Liver (tissue), 9 donors: ENCODE measurements around the gene L2HGDH. TPM values are rescaled to one million over a fixed set of nuclear protein-coding genes. Genes with fewer than 3 reads are reported as not detected.

Source experiments
- DNase-seq: peaks from one replicate; pipeline ENCODE4 v3.0.0-alpha.2; 2017; ENCODE audit warnings: low spot score
- H3K27ac ChIP-seq, 2 donors: one replicate each; pipeline ENCODE4 v1.7.0; 2013; ENCODE audit warnings: inconsistent platforms in 2 of 2, low read length in 2 of 2, control low read depth in 1 of 2, low read depth in 1 of 2, mild to moderate bottlenecking in 1 of 2
- H3K27me3 ChIP-seq, 4 donors: one replicate each; pipeline versions ENCODE4 v1.6.1 to v1.7.0; 2013; ENCODE audit warnings: low read length in 3 of 4, inconsistent platforms in 1 of 4, mild to moderate bottlenecking in 1 of 4, moderate library complexity in 1 of 4; ENCODE audit not compliant: control insufficient read depth in 4 of 4, insufficient read depth in 4 of 4
- H3K36me3 ChIP-seq, 4 donors: one replicate each; pipeline versions ENCODE4 v1.6.1 to v1.7.0; 2013; ENCODE audit warnings: low read length in 3 of 4, mild to moderate bottlenecking in 3 of 4, low read depth in 1 of 4, moderate library complexity in 1 of 4; ENCODE audit not compliant: control insufficient read depth in 4 of 4, insufficient read depth in 3 of 4
- H3K4me1 ChIP-seq, 4 donors: one replicate each; pipeline versions ENCODE4 v1.6.1 to v1.7.0; 2013; ENCODE audit warnings: low read length in 3 of 4, mild to moderate bottlenecking in 3 of 4, moderate library complexity in 1 of 4; ENCODE audit not compliant: control insufficient read depth in 4 of 4, insufficient read depth in 4 of 4
- H3K4me3 ChIP-seq, 3 donors: one replicate each; pipeline versions ENCODE4 v1.6.1 to v1.7.0; 2013; ENCODE audit warnings: low read length in 3 of 3, control low read depth in 1 of 3, low read depth in 1 of 3, mild to moderate bottlenecking in 1 of 3
- H3K9ac ChIP-seq, 2 donors: one replicate each; pipeline ENCODE4 v1.7.0; 2013; ENCODE audit warnings: low read length in 2 of 2, mild to moderate bottlenecking in 2 of 2, moderate library complexity in 2 of 2, control low read depth in 1 of 2, low read depth in 1 of 2
- H3K9me3 ChIP-seq, 4 donors: one replicate each; pipeline versions ENCODE4 v1.6.1 to v1.7.0; 2013; ENCODE audit warnings: low read length in 3 of 4; ENCODE audit not compliant: control insufficient read depth in 4 of 4
- EGR1 ChIP-seq, 2 donors: IDR thresholded peaks; 2 replicates each; pipeline ENCODE4 v1.6.1; 2016 to 2018; ENCODE audit warnings: antibody characterized with exemption in 2 of 2, low read depth in 2 of 2
- FOXA1 ChIP-seq: IDR thresholded peaks from 2 replicates; pipeline ENCODE4 v1.6.1; 2016; ENCODE audit warnings: antibody characterized with exemption
- FOXA2 ChIP-seq: IDR thresholded peaks from 2 replicates; pipeline ENCODE4 v1.6.1; 2016; ENCODE audit warnings: antibody characterized with exemption
- GABPA ChIP-seq, 2 donors: IDR thresholded peaks in 1 of 2; conservative IDR thresholded peaks in 1 of 2; 2 replicates each; pipeline ENCODE4 v1.6.1; 2016; ENCODE audit warnings: antibody characterized with exemption in 2 of 2, mild to moderate bottlenecking in 1 of 2, moderate library complexity in 1 of 2
- HNF4A ChIP-seq, 2 donors: conservative IDR thresholded peaks; 2 replicates each; pipeline ENCODE4 v1.6.1; 2016; ENCODE audit warnings: antibody characterized with exemption in 2 of 2, mild to moderate bottlenecking in 2 of 2
- HNF4G ChIP-seq: IDR thresholded peaks from 2 replicates; pipeline ENCODE4 v1.6.1; 2016; ENCODE audit warnings: antibody characterized with exemption
- JUND ChIP-seq, 2 donors: IDR thresholded peaks; 2 replicates each; pipeline ENCODE4 v1.6.1; 2016; ENCODE audit warnings: antibody characterized with exemption in 2 of 2
- NR2F2 ChIP-seq: IDR thresholded peaks from 2 replicates; pipeline ENCODE4 v1.6.1; 2016; ENCODE audit warnings: antibody characterized with exemption
- RAD21 ChIP-seq, 2 donors: IDR thresholded peaks; 2 replicates each; pipeline ENCODE4 v1.6.1; 2016; ENCODE audit warnings: antibody characterized with exemption in 2 of 2, mild to moderate bottlenecking in 2 of 2
- RXRA ChIP-seq, 2 donors: IDR thresholded peaks; 2 replicates each; pipeline ENCODE4 v1.6.1; 2017 to 2018; ENCODE audit warnings: antibody characterized with exemption in 2 of 2, mild to moderate bottlenecking in 1 of 2
- SP1 ChIP-seq: IDR thresholded peaks from 2 replicates; pipeline ENCODE4 v1.6.1; 2018; ENCODE audit warnings: antibody characterized with exemption, mild to moderate bottlenecking
- TAF1 ChIP-seq: conservative IDR thresholded peaks from 2 replicates; pipeline ENCODE4 v1.6.1; 2016; ENCODE audit warnings: antibody characterized with exemption, mild to moderate bottlenecking
- YY1 ChIP-seq: IDR thresholded peaks from 2 replicates; pipeline ENCODE4 v1.6.1; 2016; ENCODE audit warnings: antibody characterized with exemption, mild to moderate bottlenecking
- WGBS: extraction: QIAGEN DNeasy Blood & Tissue Kit; methylation state at CpG from one replicate; pipeline ENCODE4 v1.1.7; 2013; 5-methylcytosine and 5-hydroxymethylcytosine counted together
- polyA plus RNA-seq, 2 donors: library from polyadenylated mRNA; stranded (reverse) in 1 of 2; unstranded in 1 of 2; fragments of 200-250 nt in 1 of 2; fragments of >200 nt in 1 of 2; fragmentation: Nextera tagmentation in 1 of 2; extraction: Ambion mirVana in 1 of 2; gene quantifications; one replicate each; pipeline versions ENCODE4 v1.2.1 to v1.2.3, GENCODE V29; 2013 to 2015
- total RNA-seq, 2 donors: library from RNA; depleted of rRNA; stranded (reverse); fragments of >200 nt; gene quantifications; one replicate each; pipeline ENCODE4 v1.2.3, GENCODE V29; 2014
- TF ChIP-seq, protein P1 (sequence below): IDR thresholded peaks from 2 replicates; pipeline ENCODE4 v1.6.1; 2016; ENCODE audit warnings: antibody characterized with exemption
- TF ChIP-seq, protein P2 (sequence below): IDR thresholded peaks from 2 replicates; pipeline ENCODE4 v1.6.1; 2016; ENCODE audit warnings: antibody characterized with exemption, mild to moderate bottlenecking
- TF ChIP-seq, protein P3 (sequence below): IDR thresholded peaks from 2 replicates; pipeline ENCODE4 v1.6.1; 2016; ENCODE audit warnings: antibody characterized with exemption
- TF ChIP-seq, protein P4 (sequence below): IDR thresholded peaks from 2 replicates; pipeline ENCODE4 v1.6.1; 2016; ENCODE audit warnings: antibody characterized with exemption
- TF ChIP-seq, protein P5 (sequence below): fragments of 150-350 bp; IDR thresholded peaks from 2 replicates; pipeline ENCODE4 v1.5.1; 2017; ENCODE audit warnings: improper control_type of control experiment, low read depth, low read length; ENCODE audit not compliant: missing input control
- donor health status: healthy.
- donor health status: healthy.
- donor health status: healthy.
- donor health status: healthy.
- donor health status: healthy.

L2HGDH gene
- total and polyA plus RNA-seq, 4 donors = 3.8 to 9.0 (median 5.4) TPM

DNA sequence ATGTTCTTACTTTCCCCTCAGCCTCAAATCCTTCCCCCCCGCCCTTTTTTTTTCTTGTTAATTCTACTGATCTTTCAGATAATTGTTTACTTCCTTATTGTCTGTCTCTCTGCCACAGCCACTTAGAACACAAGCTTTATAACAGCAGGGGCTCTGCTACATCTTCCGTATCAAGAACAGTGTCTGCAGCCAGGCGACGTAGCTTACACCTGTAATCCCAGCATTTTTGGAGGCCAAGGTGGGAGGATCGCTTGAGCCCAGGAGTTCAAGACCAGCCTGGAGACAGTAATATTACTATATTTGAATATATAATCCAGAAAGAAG, 86.1 kb downstream of the L2HGDH start:
- H3K27me3 ChIP-seq = no peaks in the 10 kb centered on the region
- no peak for DNase-seq
- no peak overlapping the region for H3K4me3 ChIP-seq
- peaks cover 9 to 27% (median 21%) of the 10 kb centered on the region in 4 donors for H3K4me1 ChIP-seq
- peak overlapping the region; percentile 39 for H3K27ac ChIP-seq
- no peak overlapping the region for H3K9ac ChIP-seq
- 75% methylated on average over 5 of the region's 5 CpGs for WGBS
- no peaks in the 10 kb centered on the region for H3K36me3 ChIP-seq
- H3K9me3 ChIP-seq = no peaks in the 10 kb centered on the region
- TF ChIP-seq, protein P1, sequence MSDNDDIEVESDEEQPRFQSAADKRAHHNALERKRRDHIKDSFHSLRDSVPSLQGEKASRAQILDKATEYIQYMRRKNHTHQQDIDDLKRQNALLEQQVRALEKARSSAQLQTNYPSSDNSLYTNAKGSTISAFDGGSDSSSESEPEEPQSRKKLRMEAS = no peak

DNA sequence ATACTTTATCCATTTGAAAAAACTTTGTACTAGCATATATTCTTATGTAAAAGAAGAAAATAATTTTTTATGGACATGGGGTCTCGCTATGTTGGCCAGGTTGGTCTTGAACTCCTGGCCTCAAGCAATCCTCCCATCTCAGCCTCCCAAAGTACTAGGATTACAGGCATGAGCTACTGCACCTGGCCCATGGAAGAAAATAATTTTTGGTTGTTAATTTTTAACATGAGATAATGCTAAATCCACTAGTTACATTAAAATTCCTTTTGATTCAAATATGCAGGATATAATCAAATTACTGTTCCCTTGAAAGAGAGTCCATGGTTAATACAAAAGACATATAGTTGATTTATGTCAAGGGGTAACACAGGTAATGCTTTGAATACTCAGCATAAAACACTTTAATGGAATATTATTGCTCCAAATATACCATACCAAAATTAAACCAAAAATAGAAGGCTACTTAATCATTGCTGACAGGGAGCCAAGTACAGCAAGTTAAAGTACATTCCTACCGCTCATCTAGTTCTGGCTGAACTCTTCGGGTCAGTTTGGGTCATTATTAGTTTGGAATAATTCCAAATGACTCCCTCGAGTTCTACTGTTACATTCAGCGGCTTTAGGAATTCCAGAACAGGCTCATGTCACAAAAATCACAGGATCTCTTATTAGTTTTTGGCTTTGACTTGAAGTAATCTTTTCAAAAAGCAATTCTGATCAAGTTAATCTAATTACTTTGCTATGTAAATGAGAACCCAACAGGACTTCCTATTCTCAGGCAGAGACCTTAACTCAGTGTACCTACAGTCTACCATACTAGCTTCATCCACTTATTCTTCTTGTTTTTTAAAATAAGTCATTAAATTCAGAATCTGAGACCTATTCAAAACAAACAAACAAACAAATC, 86.7 kb downstream of the L2HGDH start:
- no peak overlapping the region for H3K9ac ChIP-seq
- 29% methylated on average over 5 of the region's 5 CpGs for WGBS

More for the DNA sequence above, 86.7 kb downstream of the L2HGDH start:
- Histone ChIP-seq H3K27ac (peak overlapping the region; percentile 39), H3K9me3 (no peaks in the 10 kb centered on the region), H3K36me3 (no peaks in the 10 kb centered on the region), H3K27me3 (no peaks in the 10 kb centered on the region), H3K4me1 (peaks cover 9 to 26% (median 20%) of the 10 kb centered on the region in 4 donors), H3K4me3 (no peak overlapping the region)
- TF ChIP-seq SP1 = peak; percentile 60
- peak; percentile 89 for TF ChIP-seq NR2F2
- no peak for TF ChIP-seq TAF1
- peak; percentile 84 to 92 for TF ChIP-seq RXRA (IDR thresholded peaks at IDR 0.05)
- TF ChIP-seq, protein P2, sequence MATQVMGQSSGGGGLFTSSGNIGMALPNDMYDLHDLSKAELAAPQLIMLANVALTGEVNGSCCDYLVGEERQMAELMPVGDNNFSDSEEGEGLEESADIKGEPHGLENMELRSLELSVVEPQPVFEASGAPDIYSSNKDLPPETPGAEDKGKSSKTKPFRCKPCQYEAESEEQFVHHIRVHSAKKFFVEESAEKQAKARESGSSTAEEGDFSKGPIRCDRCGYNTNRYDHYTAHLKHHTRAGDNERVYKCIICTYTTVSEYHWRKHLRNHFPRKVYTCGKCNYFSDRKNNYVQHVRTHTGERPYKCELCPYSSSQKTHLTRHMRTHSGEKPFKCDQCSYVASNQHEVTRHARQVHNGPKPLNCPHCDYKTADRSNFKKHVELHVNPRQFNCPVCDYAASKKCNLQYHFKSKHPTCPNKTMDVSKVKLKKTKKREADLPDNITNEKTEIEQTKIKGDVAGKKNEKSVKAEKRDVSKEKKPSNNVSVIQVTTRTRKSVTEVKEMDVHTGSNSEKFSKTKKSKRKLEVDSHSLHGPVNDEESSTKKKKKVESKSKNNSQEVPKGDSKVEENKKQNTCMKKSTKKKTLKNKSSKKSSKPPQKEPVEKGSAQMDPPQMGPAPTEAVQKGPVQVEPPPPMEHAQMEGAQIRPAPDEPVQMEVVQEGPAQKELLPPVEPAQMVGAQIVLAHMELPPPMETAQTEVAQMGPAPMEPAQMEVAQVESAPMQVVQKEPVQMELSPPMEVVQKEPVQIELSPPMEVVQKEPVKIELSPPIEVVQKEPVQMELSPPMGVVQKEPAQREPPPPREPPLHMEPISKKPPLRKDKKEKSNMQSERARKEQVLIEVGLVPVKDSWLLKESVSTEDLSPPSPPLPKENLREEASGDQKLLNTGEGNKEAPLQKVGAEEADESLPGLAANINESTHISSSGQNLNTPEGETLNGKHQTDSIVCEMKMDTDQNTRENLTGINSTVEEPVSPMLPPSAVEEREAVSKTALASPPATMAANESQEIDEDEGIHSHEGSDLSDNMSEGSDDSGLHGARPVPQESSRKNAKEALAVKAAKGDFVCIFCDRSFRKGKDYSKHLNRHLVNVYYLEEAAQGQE = no peak
- no peak for TF ChIP-seq HNF4G
- TF ChIP-seq, protein P3, sequence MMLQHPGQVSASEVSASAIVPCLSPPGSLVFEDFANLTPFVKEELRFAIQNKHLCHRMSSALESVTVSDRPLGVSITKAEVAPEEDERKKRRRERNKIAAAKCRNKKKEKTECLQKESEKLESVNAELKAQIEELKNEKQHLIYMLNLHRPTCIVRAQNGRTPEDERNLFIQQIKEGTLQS = no peak
- no peak for TF ChIP-seq FOXA1
- no peak for TF ChIP-seq GABPA (IDR thresholded peaks at IDR 0.05 in 1 of 2, conservative IDR thresholded peaks at IDR 0.05 in 1 of 2)
- TF ChIP-seq RAD21 (IDR thresholded peaks at IDR 0.05) = peak; percentile 6 to 17
- TF ChIP-seq, protein P4, sequence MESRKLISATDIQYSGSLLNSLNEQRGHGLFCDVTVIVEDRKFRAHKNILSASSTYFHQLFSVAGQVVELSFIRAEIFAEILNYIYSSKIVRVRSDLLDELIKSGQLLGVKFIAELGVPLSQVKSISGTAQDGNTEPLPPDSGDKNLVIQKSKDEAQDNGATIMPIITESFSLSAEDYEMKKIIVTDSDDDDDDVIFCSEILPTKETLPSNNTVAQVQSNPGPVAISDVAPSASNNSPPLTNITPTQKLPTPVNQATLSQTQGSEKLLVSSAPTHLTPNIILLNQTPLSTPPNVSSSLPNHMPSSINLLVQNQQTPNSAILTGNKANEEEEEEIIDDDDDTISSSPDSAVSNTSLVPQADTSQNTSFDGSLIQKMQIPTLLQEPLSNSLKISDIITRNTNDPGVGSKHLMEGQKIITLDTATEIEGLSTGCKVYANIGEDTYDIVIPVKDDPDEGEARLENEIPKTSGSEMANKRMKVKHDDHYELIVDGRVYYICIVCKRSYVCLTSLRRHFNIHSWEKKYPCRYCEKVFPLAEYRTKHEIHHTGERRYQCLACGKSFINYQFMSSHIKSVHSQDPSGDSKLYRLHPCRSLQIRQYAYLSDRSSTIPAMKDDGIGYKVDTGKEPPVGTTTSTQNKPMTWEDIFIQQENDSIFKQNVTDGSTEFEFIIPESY = no peak
- peak; percentile 28 for TF ChIP-seq FOXA2
- TF ChIP-seq EGR1 (IDR thresholded peaks at IDR 0.05; ENCODE audit: low read depth in 2 of 2) = no peak
- TF ChIP-seq, protein P5, sequence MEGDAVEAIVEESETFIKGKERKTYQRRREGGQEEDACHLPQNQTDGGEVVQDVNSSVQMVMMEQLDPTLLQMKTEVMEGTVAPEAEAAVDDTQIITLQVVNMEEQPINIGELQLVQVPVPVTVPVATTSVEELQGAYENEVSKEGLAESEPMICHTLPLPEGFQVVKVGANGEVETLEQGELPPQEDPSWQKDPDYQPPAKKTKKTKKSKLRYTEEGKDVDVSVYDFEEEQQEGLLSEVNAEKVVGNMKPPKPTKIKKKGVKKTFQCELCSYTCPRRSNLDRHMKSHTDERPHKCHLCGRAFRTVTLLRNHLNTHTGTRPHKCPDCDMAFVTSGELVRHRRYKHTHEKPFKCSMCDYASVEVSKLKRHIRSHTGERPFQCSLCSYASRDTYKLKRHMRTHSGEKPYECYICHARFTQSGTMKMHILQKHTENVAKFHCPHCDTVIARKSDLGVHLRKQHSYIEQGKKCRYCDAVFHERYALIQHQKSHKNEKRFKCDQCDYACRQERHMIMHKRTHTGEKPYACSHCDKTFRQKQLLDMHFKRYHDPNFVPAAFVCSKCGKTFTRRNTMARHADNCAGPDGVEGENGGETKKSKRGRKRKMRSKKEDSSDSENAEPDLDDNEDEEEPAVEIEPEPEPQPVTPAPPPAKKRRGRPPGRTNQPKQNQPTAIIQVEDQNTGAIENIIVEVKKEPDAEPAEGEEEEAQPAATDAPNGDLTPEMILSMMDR = no peak
- TF ChIP-seq HNF4A (conservative IDR thresholded peaks at IDR 0.05) = peak; percentile 34 to 50
- peak in 1 of 2 donors; percentile 30 for TF ChIP-seq JUND (IDR thresholded peaks at IDR 0.05)
- TF ChIP-seq, protein P1 = no peak
- TF ChIP-seq YY1 = peak; percentile 19
- DNase-seq = no peak
